ENCODE measurements around the gene GNPDA1.

GRCh38 chr5:142012186-142012785, 541 bp downstream of the GNPDA1 start:
- TF ChIP-seq REST (IDR thresholded peaks at IDR 0.05; ENCODE audit: insufficient read depth in 1 of 2, low read depth in 2 of 2, low read length in 2 of 2) = no peak
- TF ChIP-seq POLR2AphosphoS5 (IDR thresholded peaks at IDR 0.05; ENCODE audit: low read depth, low read length) = no peak
- no peak for TF ChIP-seq SIN3A (IDR thresholded peaks at IDR 0.05; ENCODE audit: borderline replicate concordance, insufficient read depth, low read length)
- TF ChIP-seq TAF1 (IDR thresholded peaks at IDR 0.05; ENCODE audit: borderline replicate concordance, insufficient read depth, low read length) = no peak
- TF ChIP-seq FOXP2 (optimal IDR thresholded peaks at IDR 0.05; ENCODE audit: borderline replicate concordance, extremely low read depth, extremely low read length, insufficient read depth) = no peak

All from PFSK-1 (cell line).